Transverse colon (tissue), 4 donors: Measurements from ENCODE around the gene RBPJ. TPM values are rescaled to one million over a fixed set of nuclear protein-coding genes. Genes with fewer than 3 reads are reported as not detected.
A peak's percentile ranks its signal among the peaks of the same experiment; 100 is the strongest.

ENCODE experiments used
- DNase-seq: peaks from one replicate; pipeline ENCODE4 v3.0.0-alpha.2; 2019
- H3K27ac ChIP-seq, 4 donors: fragments of 200-600 bp; sonication (generic); 2 replicates each; pipeline ENCODE4 v1.5.1; 2016 to 2018; ENCODE audit warnings: inconsistent platforms in 4 of 4
- H3K27me3 ChIP-seq: fragments of 200-600 bp; sonication (generic); 2 replicates; pipeline ENCODE4 v1.5.1; 2017; ENCODE audit warnings: inconsistent platforms
- H3K36me3 ChIP-seq, 4 donors: fragments of 200-600 bp; sonication (generic); 2 replicates each; pipeline ENCODE4 v1.5.1; 2017 to 2019; ENCODE audit warnings: inconsistent platforms in 4 of 4
- H3K4me1 ChIP-seq, 4 donors: fragments of 200-600 bp; sonication (generic); 2 replicates each; pipeline ENCODE4 v1.5.1; 2017 to 2020; ENCODE audit warnings: inconsistent platforms in 4 of 4
- H3K4me3 ChIP-seq, 4 donors: fragments of 200-600 bp; sonication (generic); 1 replicate in 1 of 4; 2 replicates in 3 of 4; pipeline versions ENCODE4 v1.5.1 to v1.6.1; 2017 to 2019; ENCODE audit warnings: inconsistent platforms in 4 of 4
- H3K9me3 ChIP-seq, 2 donors: fragments of 200-600 bp; sonication (generic); 2 replicates each; pipeline ENCODE4 v1.5.1; 2017 to 2019; ENCODE audit warnings: inconsistent platforms in 2 of 2
- EP300 ChIP-seq: sonication (generic); formaldehyde crosslinking; IDR thresholded peaks from one replicate; pipeline ENCODE4 v1.6.1; 2017; ENCODE audit warnings: antibody characterized with exemption, low read depth
- POLR2A ChIP-seq: fragments of 450-650 bp; IDR thresholded peaks from one replicate; pipeline ENCODE4 v1.6.1; 2016; ENCODE audit warnings: antibody characterized with exemption, mild to moderate bottlenecking, moderate library complexity
- POLR2AphosphoS5 ChIP-seq, 3 donors: sonication (generic); formaldehyde crosslinking; IDR thresholded peaks; one replicate each; pipeline ENCODE4 v1.6.1; 2016; ENCODE audit warnings: antibody characterized with exemption in 3 of 3
- WGBS, 2 donors: methylation state at CpG; one replicate each; pipeline ENCODE4 v1.1.5; 2018; ENCODE audit warnings: low coverage in 1 of 2; 5-methylcytosine and 5-hydroxymethylcytosine counted together
- in situ Hi-C, 4 donors: fragments of 200-750 bp; cut with MboI; loops; one replicate each; pipeline versions ENCODE4 v1.15.0 to v1.15.1; 2017; ENCODE audit warnings: low sequenced_read_pairs in 3 of 4, low pct_ligation_motif_present in 1 of 4, low pct_unique_long_range_greater_than_20kb in 1 of 4
- intact Hi-C: fragments of 100-400 bp; cut with DNase I; formaldehyde crosslinking; loops from one replicate; pipeline ENCODE4 v1.15.1; 2023; ENCODE audit warnings: low total_unique reads
- total RNA-seq, 4 donors: library from RNA; depleted of rRNA; stranded (reverse); fragments of >200 nt; gene quantifications; one replicate each; pipeline ENCODE4 v1.1.0, GENCODE V29; 2016
- TF ChIP-seq, protein P1 (sequence below), 5 experiments: fragments of 200-600 bp in 3 of 5; fragments of 450-650 bp in 2 of 5; sonication (generic) in 3 of 5; IDR thresholded peaks; 1 replicate in 2 of 5; 2 replicates in 3 of 5; pipeline ENCODE4 v1.5.1; 2016 to 2017; ENCODE audit warnings: antibody characterized with exemption in 5 of 5, inconsistent platforms in 3 of 5, mild to moderate bottlenecking in 2 of 5, moderate library complexity in 1 of 5

RBPJ gene
- total RNA-seq, 4 donors from 2014 or later, result 15.1 to 104 (median 44.6) TPM

DNA sequence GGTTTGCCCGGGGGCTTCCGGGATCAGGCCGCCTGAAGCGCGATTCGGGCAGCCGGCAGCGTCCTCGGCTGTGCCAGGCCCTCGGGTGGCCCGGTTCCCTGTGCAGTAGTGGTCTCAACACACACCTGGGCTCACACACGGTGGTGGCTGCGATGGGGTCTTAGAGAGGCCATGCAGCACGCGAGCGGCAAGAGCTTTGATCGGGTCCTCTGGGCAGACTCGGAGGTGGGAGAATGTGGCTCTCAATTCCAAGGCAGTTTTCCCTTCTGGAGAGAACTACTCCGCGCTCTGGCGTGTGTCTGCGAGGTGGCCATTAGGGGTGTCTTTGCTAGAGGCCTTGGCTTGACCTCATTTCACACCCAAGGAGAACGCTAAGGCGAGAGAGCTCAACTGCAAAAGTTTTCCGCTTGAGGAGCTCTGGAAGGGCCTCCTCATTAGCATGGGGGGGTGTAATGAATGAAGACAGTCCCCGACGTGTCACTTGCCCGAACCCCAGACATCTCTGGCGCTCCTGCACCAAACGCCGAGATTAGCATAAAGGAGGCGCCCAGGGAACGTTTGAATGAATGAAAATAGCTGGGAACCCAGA is 771 bp upstream of the RBPJ start:
- Histone ChIP-seq H3K27ac (peak overlapping the region; percentile 90 to 97 (median 96)), H3K4me1 (peaks cover 0 to 34% (median 16%) of the 10 kb centered on the region in 4 donors), H3K4me3 (peak overlapping the region; percentile 70 to 77 (median 73)), H3K9me3 (peaks cover 8 to 9% of the 10 kb centered on the region in 2 donors), H3K36me3 (no peaks in the 10 kb centered on the region), H3K27me3 (no peaks in the 10 kb centered on the region)
- TF ChIP-seq, protein P1, sequence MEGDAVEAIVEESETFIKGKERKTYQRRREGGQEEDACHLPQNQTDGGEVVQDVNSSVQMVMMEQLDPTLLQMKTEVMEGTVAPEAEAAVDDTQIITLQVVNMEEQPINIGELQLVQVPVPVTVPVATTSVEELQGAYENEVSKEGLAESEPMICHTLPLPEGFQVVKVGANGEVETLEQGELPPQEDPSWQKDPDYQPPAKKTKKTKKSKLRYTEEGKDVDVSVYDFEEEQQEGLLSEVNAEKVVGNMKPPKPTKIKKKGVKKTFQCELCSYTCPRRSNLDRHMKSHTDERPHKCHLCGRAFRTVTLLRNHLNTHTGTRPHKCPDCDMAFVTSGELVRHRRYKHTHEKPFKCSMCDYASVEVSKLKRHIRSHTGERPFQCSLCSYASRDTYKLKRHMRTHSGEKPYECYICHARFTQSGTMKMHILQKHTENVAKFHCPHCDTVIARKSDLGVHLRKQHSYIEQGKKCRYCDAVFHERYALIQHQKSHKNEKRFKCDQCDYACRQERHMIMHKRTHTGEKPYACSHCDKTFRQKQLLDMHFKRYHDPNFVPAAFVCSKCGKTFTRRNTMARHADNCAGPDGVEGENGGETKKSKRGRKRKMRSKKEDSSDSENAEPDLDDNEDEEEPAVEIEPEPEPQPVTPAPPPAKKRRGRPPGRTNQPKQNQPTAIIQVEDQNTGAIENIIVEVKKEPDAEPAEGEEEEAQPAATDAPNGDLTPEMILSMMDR (IDR thresholded peaks at IDR 0.05), result no peak
- TF ChIP-seq POLR2A, result no peak
- TF ChIP-seq EP300, result no peak
- no peak for TF ChIP-seq POLR2AphosphoS5 (IDR thresholded peaks at IDR 0.05)
- intact Hi-C loops (loop anchor here (5.0 kb wide), 1 partner anchor 293 kb away; no protein-coding TSS in a partner anchor), in situ Hi-C loops (loop anchor here in 3 of 4 donors (10.0 to 25.0 kb wide), 3 partner anchors 85 to 235 kb away; no protein-coding TSS in a partner anchor)
- WGBS, 2 donors, result 1% methylated on average over 23 of the region's 33 CpGs; no CpG with 5 or more reads in 1 of the 2 donors
- DNase-seq, result no peak

DNA sequence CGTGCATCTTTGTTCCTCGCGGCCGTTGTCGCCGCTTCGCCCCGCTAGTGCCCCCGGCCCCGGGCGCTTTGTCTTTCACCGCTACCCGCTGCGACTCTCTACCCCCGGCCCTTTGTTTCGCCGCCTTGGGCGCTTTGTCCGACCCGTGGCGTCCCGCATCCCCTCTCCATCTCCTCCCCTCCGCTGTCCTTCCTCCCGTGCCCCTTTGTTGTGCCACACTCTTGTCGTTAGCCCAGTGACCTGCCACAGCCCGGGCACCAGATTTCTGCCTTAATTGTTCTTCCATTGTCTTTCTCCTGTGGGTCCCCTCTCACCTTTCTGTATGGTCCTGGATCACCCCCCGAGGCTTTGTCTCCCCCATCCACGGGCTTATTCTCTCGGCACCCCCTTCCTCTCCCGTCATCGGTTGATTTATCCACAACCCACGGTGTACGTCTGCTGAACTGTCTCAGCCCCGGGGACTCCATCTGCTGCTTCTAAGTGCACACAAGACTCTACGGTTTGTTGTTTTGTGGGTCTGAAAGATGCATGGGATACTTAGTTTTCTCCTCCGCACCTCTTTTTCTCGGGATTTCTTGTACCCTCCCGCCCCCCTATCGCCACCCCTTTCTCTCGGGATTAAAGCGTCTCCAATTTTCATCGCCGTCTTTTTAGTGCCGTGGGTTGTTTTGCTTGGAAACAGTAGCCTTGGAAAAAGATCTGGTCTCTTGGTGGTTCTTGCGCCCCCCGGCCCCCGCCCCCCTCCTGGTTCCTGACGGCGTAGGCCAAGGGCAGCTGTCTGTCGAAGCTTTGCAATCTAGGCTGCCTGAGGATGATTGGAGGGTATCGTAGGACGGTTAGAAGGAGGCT is 783 bp downstream of the RBPJ start:
- DNase-seq, result peak; percentile 37
- Histone ChIP-seq H3K4me1 (peaks cover 0 to 46% (median 16%) of the 10 kb centered on the region in 4 donors), H3K27ac (peak overlapping the region; percentile 90 to 97 (median 96)), H3K4me3 (peak overlapping the region; percentile 70 to 80 (median 73)), H3K9me3 (no peaks in the 10 kb centered on the region), H3K27me3 (no peaks in the 10 kb centered on the region), H3K36me3 (no peaks in the 10 kb centered on the region)
- intact Hi-C loops (loop anchor here (5.0 kb wide), 1 partner anchor 294 kb away; no protein-coding TSS in a partner anchor), in situ Hi-C loops (loop anchor here in 3 of 4 donors (10.0 to 25.0 kb wide), 3 partner anchors 83 to 237 kb away; no protein-coding TSS in a partner anchor)
- TF ChIP-seq POLR2A, result no peak
- TF ChIP-seq POLR2AphosphoS5 (IDR thresholded peaks at IDR 0.05), result no peak
- TF ChIP-seq EP300, result no peak
- TF ChIP-seq, protein P1 (IDR thresholded peaks at IDR 0.05), result no peak
- WGBS, 2 donors, result 2% methylated on average over 22 to 52 of the region's 52 CpGs

DNA sequence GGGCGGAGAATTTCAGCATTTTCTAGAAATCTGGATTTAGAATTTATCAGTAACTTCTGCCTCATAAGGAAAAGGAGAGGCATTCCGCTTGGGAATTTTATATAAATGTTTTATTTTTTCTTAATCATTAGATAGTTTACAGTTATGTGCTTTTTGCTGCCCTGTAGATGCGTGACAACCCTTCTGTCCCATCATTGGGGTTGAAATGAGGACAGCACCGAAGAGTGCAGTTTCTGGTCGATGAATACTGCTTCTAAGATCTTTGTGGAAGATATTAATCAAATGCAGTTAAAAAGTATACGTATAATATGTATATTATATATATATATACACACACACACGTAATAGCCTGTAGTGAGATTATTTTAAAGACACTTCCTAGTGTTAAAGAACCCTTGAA is 1.5 kb downstream of the RBPJ start:
- Histone ChIP-seq H3K27me3 (no peaks in the 10 kb centered on the region), H3K4me1 (peaks cover 0 to 50% (median 16%) of the 10 kb centered on the region in 4 donors), H3K9me3 (no peaks in the 10 kb centered on the region), H3K4me3 (peak overlapping the region in 3 of 4 donors; percentile 70 to 73 (median 73)), H3K36me3 (no peaks in the 10 kb centered on the region), H3K27ac (peak overlapping the region in 3 of 4 donors; percentile 90 to 97 (median 96))
- DNase-seq, result no peak
- WGBS, 2 donors, result 38 to 41% methylated on average over 7 of the region's 7 CpGs
- TF ChIP-seq POLR2AphosphoS5 (IDR thresholded peaks at IDR 0.05) (no peak), EP300 (no peak), POLR2A (no peak)
- TF ChIP-seq, protein P1 (IDR thresholded peaks at IDR 0.05), result no peak
- intact Hi-C loops, result loop anchor here (5.0 kb wide), 1 partner anchor 295 kb away; no protein-coding TSS in a partner anchor
- in situ Hi-C loops, result loop anchor here in 3 of 4 donors (10.0 to 25.0 kb wide), 3 partner anchors 82 to 238 kb away; no protein-coding TSS in a partner anchor

DNA sequence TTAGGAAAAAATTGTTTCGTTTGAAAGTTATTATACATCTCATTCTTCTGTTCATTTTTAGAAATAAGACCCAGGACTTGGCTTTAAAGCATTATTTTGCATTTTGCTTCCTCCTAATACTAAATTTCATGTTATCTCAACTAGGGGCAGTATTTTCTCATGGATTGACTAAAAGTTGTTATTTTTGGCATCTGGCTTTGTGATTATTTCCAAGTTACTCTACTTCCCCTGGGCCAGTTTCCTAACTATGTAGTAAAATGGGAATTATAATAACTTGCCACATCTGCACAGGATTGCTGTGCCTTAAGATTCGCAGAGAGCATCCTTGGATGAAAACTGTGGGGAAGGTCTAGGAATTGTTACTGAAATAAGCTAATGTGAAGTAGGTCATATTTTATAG is 3.0 kb downstream of the RBPJ start:
- no peak overlapping the region for H3K27ac ChIP-seq
- WGBS, 2 donors, result 33 to 75% methylated on average over 1 to 2 of the region's 2 CpGs
- no peaks in the 10 kb centered on the region for H3K9me3 ChIP-seq
- H3K27me3 ChIP-seq, result no peaks in the 10 kb centered on the region
- intact Hi-C loops, result loop anchor here (5.0 kb wide), 1 partner anchor 297 kb away; no protein-coding TSS in a partner anchor
- no peaks in the 10 kb centered on the region for H3K36me3 ChIP-seq
- in situ Hi-C loops, result loop anchor here in 3 of 4 donors (10.0 to 25.0 kb wide), 3 partner anchors 81 to 239 kb away; no protein-coding TSS in a partner anchor
- no peak for DNase-seq
- no peak overlapping the region for H3K4me3 ChIP-seq
- H3K4me1 ChIP-seq, result peaks cover 0 to 50% (median 16%) of the 10 kb centered on the region in 4 donors
- TF ChIP-seq EP300 (no peak), POLR2A (no peak), POLR2AphosphoS5 (IDR thresholded peaks at IDR 0.05) (no peak)
- TF ChIP-seq, protein P1 (IDR thresholded peaks at IDR 0.05), result no peak
